ENCODE measurements around the gene PSTPIP2.

PSTPIP2 gene

DNA sequence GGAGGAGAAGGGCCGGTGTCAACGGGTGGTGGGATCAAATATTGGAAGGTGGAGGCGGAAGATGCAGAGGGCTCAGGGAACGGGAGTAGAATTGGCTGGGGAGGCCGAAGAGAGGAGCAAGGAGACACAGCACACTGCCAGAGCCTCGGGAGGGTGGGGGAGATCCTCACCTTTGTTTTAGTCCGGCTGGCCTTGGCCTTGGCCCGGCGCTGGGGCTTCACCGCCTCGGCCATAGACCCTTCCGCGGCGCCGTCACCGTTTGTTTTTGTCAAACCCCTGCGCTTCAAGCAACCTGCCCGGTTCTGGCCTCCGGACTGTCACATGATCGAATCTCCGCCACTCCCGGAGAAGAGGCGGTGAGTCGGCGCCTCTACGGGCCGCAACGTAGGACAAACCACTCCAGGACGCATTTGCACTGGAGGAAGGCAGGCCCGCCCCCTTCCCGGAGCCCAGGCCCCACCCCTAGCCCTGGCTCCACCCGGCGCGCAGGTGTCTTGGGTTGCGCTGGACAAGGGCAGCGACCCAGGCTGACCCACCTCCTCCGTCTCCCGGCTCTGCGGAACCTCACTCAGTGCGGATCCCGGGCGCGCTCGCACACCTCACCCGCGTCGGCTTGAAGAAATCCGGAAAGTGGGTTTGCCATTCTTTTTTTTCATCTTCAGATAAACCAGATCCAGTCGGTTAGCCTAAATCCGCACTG lies 104.9 kb downstream of the PSTPIP2 start, which contains the start of gene EPG5:
Gene EPG5, minus strand, starts transcription at position 323 of the 700 bp plus-strand sequence. Its CDS starts 90 bp downstream, at position 233.
- TF ChIP-seq FOXP2 (optimal IDR thresholded peaks at IDR 0.05; ENCODE audit: borderline replicate concordance, extremely low read depth, extremely low read length, insufficient read depth), result peak; percentile 18
- TF ChIP-seq TAF1 (IDR thresholded peaks at IDR 0.05; ENCODE audit: borderline replicate concordance, insufficient read depth, low read length), result no peak
- TF ChIP-seq SIN3A (IDR thresholded peaks at IDR 0.05; ENCODE audit: borderline replicate concordance, insufficient read depth, low read length), result no peak
- TF ChIP-seq, protein P1, sequence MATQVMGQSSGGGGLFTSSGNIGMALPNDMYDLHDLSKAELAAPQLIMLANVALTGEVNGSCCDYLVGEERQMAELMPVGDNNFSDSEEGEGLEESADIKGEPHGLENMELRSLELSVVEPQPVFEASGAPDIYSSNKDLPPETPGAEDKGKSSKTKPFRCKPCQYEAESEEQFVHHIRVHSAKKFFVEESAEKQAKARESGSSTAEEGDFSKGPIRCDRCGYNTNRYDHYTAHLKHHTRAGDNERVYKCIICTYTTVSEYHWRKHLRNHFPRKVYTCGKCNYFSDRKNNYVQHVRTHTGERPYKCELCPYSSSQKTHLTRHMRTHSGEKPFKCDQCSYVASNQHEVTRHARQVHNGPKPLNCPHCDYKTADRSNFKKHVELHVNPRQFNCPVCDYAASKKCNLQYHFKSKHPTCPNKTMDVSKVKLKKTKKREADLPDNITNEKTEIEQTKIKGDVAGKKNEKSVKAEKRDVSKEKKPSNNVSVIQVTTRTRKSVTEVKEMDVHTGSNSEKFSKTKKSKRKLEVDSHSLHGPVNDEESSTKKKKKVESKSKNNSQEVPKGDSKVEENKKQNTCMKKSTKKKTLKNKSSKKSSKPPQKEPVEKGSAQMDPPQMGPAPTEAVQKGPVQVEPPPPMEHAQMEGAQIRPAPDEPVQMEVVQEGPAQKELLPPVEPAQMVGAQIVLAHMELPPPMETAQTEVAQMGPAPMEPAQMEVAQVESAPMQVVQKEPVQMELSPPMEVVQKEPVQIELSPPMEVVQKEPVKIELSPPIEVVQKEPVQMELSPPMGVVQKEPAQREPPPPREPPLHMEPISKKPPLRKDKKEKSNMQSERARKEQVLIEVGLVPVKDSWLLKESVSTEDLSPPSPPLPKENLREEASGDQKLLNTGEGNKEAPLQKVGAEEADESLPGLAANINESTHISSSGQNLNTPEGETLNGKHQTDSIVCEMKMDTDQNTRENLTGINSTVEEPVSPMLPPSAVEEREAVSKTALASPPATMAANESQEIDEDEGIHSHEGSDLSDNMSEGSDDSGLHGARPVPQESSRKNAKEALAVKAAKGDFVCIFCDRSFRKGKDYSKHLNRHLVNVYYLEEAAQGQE (IDR thresholded peaks at IDR 0.05; ENCODE audit: insufficient read depth in 1 of 2, low read depth in 2 of 2, low read length in 2 of 2), result 0 out of 4 replicates have a peak, but pooled peaks of 1 of the 2 experiments have one; percentile 49
- peak; percentile 71 for TF ChIP-seq POLR2AphosphoS5 (IDR thresholded peaks at IDR 0.05; ENCODE audit: low read depth, low read length)

DNA sequence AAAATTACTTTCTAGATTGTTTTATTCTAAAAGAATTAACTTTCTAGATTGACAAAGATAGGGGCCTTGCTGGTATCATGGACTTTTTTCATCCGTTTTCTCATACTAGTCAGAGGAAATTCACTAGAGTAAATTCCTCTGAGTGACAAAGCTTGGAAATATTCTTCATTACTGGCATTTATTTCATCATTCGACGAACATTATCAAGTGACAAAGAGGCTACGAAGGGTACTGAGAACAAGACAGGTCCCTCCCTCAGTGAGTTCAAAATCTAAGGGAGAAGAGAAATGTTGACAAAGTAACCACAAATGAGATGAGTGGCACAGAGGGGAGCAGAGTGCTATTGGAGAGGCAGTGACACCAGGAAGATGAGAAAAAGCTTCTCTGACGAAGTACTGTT lies 109.2 kb downstream of the PSTPIP2 start:
- TF ChIP-seq SIN3A (IDR thresholded peaks at IDR 0.05; ENCODE audit: borderline replicate concordance, insufficient read depth, low read length), result no peak
- TF ChIP-seq POLR2AphosphoS5 (IDR thresholded peaks at IDR 0.05; ENCODE audit: low read depth, low read length), result no peak
- TF ChIP-seq, protein P1 (IDR thresholded peaks at IDR 0.05; ENCODE audit: insufficient read depth in 1 of 2, low read depth in 2 of 2, low read length in 2 of 2), result no peak
- no peak for TF ChIP-seq FOXP2 (optimal IDR thresholded peaks at IDR 0.05; ENCODE audit: borderline replicate concordance, extremely low read depth, extremely low read length, insufficient read depth)
- TF ChIP-seq TAF1 (IDR thresholded peaks at IDR 0.05; ENCODE audit: borderline replicate concordance, insufficient read depth, low read length), result no peak

DNA sequence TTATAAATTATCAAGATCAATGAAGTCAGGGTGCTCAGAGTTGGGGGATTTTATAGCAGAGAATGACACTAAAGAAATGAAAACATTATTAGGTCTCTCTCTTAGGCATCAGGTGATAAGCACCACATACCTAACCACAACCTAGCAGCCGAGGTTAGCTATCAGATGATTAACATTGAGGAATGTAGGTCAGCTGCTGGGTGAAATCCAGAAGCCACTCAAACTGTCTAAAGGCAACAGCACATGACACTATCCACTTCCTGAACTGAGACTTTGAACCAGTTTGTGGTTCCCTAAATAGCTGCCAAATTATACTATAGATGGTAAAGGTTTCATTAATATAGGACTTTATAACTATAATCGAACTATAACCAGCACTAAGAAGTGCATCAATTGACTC lies 109.6 kb downstream of the PSTPIP2 start:
- TF ChIP-seq TAF1 (IDR thresholded peaks at IDR 0.05; ENCODE audit: borderline replicate concordance, insufficient read depth, low read length) (no peak), POLR2AphosphoS5 (IDR thresholded peaks at IDR 0.05; ENCODE audit: low read depth, low read length) (no peak), FOXP2 (optimal IDR thresholded peaks at IDR 0.05; ENCODE audit: borderline replicate concordance, extremely low read depth, extremely low read length, insufficient read depth) (no peak), SIN3A (IDR thresholded peaks at IDR 0.05; ENCODE audit: borderline replicate concordance, insufficient read depth, low read length) (no peak)
- TF ChIP-seq, protein P1 (IDR thresholded peaks at IDR 0.05; ENCODE audit: insufficient read depth in 1 of 2, low read depth in 2 of 2, low read length in 2 of 2), result no peak

DNA sequence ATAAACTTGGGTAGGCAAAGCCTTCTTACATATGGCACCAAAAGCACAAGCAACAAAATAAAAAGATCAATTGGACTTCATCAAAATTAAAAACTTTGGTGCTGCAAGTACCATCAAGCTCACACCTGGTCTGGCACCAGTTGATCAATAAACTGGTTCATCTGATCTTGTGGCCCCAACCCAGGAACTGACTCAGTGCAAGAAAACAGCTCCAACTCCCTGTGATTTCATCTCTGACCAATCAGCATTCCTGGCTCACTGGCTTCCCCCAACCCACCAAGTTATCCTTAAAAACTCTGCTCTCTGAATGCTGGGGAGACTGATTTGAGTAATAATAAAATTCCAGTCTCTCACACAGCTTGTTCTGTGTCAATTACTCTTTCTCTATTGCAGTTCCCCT lies 113.3 kb downstream of the PSTPIP2 start:
- TF ChIP-seq SIN3A (IDR thresholded peaks at IDR 0.05; ENCODE audit: borderline replicate concordance, insufficient read depth, low read length) (no peak), FOXP2 (optimal IDR thresholded peaks at IDR 0.05; ENCODE audit: borderline replicate concordance, extremely low read depth, extremely low read length, insufficient read depth) (no peak), TAF1 (IDR thresholded peaks at IDR 0.05; ENCODE audit: borderline replicate concordance, insufficient read depth, low read length) (no peak), POLR2AphosphoS5 (IDR thresholded peaks at IDR 0.05; ENCODE audit: low read depth, low read length) (no peak)
- TF ChIP-seq, protein P1 (IDR thresholded peaks at IDR 0.05; ENCODE audit: insufficient read depth in 1 of 2, low read depth in 2 of 2, low read length in 2 of 2), result no peak
